Measurements from ENCODE around the gene FSD1L. TPM values are rescaled to one million over a fixed set of nuclear protein-coding genes. Genes with fewer than 3 reads are reported as not detected.

FSD1L gene
- polyA plus RNA-seq, 3 donors = 0.96 to 3.2 (median 1.5) TPM

- Histone ChIP-seq H3K9ac (ENCODE audit: insufficient read depth, low read length, poor library complexity, severe bottlenecking) (no peak overlapping the region), H3K27ac (ENCODE audit: low read depth in 1 of 2, low read length in 2 of 2) (no peak overlapping the region), H2AFZ (ENCODE audit: insufficient read depth, low read depth, low read length, poor library complexity, severe bottlenecking) (no peak overlapping the region), H3K4me1 (ENCODE audit: control insufficient read depth in 1 of 2, insufficient read depth in 2 of 2, low read length in 2 of 2) (no peaks in the 10 kb centered on the region), H3K9me3 (replicated peaks in 1 of 2; ENCODE audit: control insufficient read depth in 1 of 2, insufficient read depth in 1 of 2, low read length in 2 of 2) (no peaks in the 10 kb centered on the region), H4K20me1 (ENCODE audit: insufficient read depth, low read length) (no peaks in the 10 kb centered on the region), H3K79me2 (ENCODE audit: insufficient read depth, low read length) (no peaks in the 10 kb centered on the region), H3K36me3 (replicated peaks in 1 of 2; ENCODE audit: control insufficient read depth in 1 of 2, insufficient read depth in 2 of 2, low read length in 2 of 2) (no peaks in the 10 kb centered on the region), H3K4me2 (replicated peaks; ENCODE audit: extremely low read depth, low read length, poor library complexity, severe bottlenecking) (no peak overlapping the region), H3K4me3 (replicated peaks in 1 of 3; ENCODE audit: low read depth in 2 of 3, low read length in 3 of 3) (no peak overlapping the region), H3K27me3 (ENCODE audit: control insufficient read depth in 2 of 2, insufficient read depth in 2 of 2, low read length in 2 of 2) (no peaks in the 10 kb centered on the region)
- Mint-ChIP-seq H3K27me3 (ENCODE audit: low read depth in 3 of 3) (peaks cover 0 to 5% (median 0%) of the 10 kb centered on the region in 3 donors), H3K27ac (peak overlapping the region in 1 of 7 donors; percentile 9), H3K4me1 (no peaks in the 10 kb centered on the region), H3K4me3 (no peak overlapping the region), H3K9me3 (peaks cover 0 to 5% (median 0%) of the 10 kb centered on the region in 7 donors), H3K36me3 (peaks cover 11 to 32% of the 10 kb centered on the region in 2 donors)
- intact Hi-C loops (cut with micrococcal nuclease) = no loop called here
- WGBS (ENCODE audit: insufficient coverage) = 86% methylated on average over 1 of the region's 3 CpGs
- DNase-seq = no peak
- no peak for TF ChIP-seq CTCF (IDR thresholded peaks at IDR 0.05)
These were observed 46.2 kb upstream of the FSD1L start for GRCh38 chr9:105401651-105402050.

- H3K36me3 Mint-ChIP-seq = peaks cover 11 to 24% of the 10 kb centered on the region in 2 donors
- 96% methylated on average over 6 of the region's 6 CpGs for WGBS (ENCODE audit: insufficient coverage)
- peaks cover 0 to 7% (median 2%) of the 10 kb centered on the region in 7 donors for H3K9me3 Mint-ChIP-seq
- H4K20me1 ChIP-seq (ENCODE audit: insufficient read depth, low read length) = no peaks in the 10 kb centered on the region
- peaks cover 0 to 5% (median 0%) of the 10 kb centered on the region in 3 donors for H3K27me3 Mint-ChIP-seq (ENCODE audit: low read depth in 3 of 3)
- H3K9me3 ChIP-seq (replicated peaks in 1 of 2; ENCODE audit: control insufficient read depth in 1 of 2, insufficient read depth in 1 of 2, low read length in 2 of 2) = no peaks in the 10 kb centered on the region
- no peak overlapping the region for H3K4me2 ChIP-seq (replicated peaks; ENCODE audit: extremely low read depth, low read length, poor library complexity, severe bottlenecking)
- H3K27ac ChIP-seq (ENCODE audit: low read depth in 1 of 2, low read length in 2 of 2) = no peak overlapping the region
- no peak for TF ChIP-seq CTCF (IDR thresholded peaks at IDR 0.05)
- intact Hi-C loops (cut with micrococcal nuclease) = no loop called here
- H3K4me1 Mint-ChIP-seq = no peaks in the 10 kb centered on the region
- H3K79me2 ChIP-seq (ENCODE audit: insufficient read depth, low read length) = no peaks in the 10 kb centered on the region
- H3K36me3 ChIP-seq (replicated peaks in 1 of 2; ENCODE audit: control insufficient read depth in 1 of 2, insufficient read depth in 2 of 2, low read length in 2 of 2) = no peaks in the 10 kb centered on the region
- H3K4me3 Mint-ChIP-seq = no peak overlapping the region
- peak overlapping the region in 1 of 7 donors; percentile 21 for H3K27ac Mint-ChIP-seq
- H3K4me3 ChIP-seq (replicated peaks in 1 of 3; ENCODE audit: low read depth in 2 of 3, low read length in 3 of 3) = no peak overlapping the region
- H2AFZ ChIP-seq (ENCODE audit: insufficient read depth, low read depth, low read length, poor library complexity, severe bottlenecking) = no peak overlapping the region
- H3K9ac ChIP-seq (ENCODE audit: insufficient read depth, low read length, poor library complexity, severe bottlenecking) = no peak overlapping the region
- no peaks in the 10 kb centered on the region for H3K27me3 ChIP-seq (ENCODE audit: control insufficient read depth in 2 of 2, insufficient read depth in 2 of 2, low read length in 2 of 2)
- H3K4me1 ChIP-seq (ENCODE audit: control insufficient read depth in 1 of 2, insufficient read depth in 2 of 2, low read length in 2 of 2) = no peaks in the 10 kb centered on the region
- DNase-seq = no peak
These were observed 44.1 kb upstream of the FSD1L start for GRCh38 chr9:105403552-105404248.
